D341Med (cell line): ENCODE data around the gene SNRNP35.
"Not testable (repeated sequence)": the region's sequence is repeated elsewhere in the genome, so short reads cannot be mapped to it uniquely, and the experiment has no call there.

Source experiments
- DNase-seq: peaks from one replicate; pipeline ENCODE4 v3.0.0; 2012; ENCODE audit warnings: low spot score

SNRNP35 gene

GRCh38 chr12:123457980-123458779 is at the start of gene SNRNP35:
Gene SNRNP35 (plus strand): TSS chr12:123458139. CDS start chr12:123465541, 7,402 bp downstream.
- DNase-seq, result peak; percentile 82

- DNase-seq, result not testable (repeated sequence)
Observed at GRCh38 chr12:123408619-123409018, 49.3 kb upstream of the SNRNP35 start.

- DNase-seq, result not testable (repeated sequence)
Observed at GRCh38 chr12:123409284-123410040, 48.5 kb upstream of the SNRNP35 start.

GRCh38 chr12:123410041-123410412 is 47.9 kb upstream of the SNRNP35 start:
- DNase-seq, result no peak

- no peak for DNase-seq
Observed at GRCh38 chr12:123421314-123421713, 36.6 kb upstream of the SNRNP35 start.

- DNase-seq, result no peak
Observed at GRCh38 chr12:123427036-123427769, 30.7 kb upstream of the SNRNP35 start.

GRCh38 chr12:123428591-123428990 is 29.3 kb upstream of the SNRNP35 start:
- no peak for DNase-seq

GRCh38 chr12:123429101-123429500 is 28.8 kb upstream of the SNRNP35 start:
- DNase-seq, result not testable (repeated sequence)

GRCh38 chr12:123431951-123432817 is 25.8 kb upstream of the SNRNP35 start:
- DNase-seq, result not testable (repeated sequence)

- no peak for DNase-seq
Observed at GRCh38 chr12:123433615-123434014, 24.3 kb upstream of the SNRNP35 start.

- no peak for DNase-seq
Observed at GRCh38 chr12:123435636-123436016, 22.3 kb upstream of the SNRNP35 start.

- peak; percentile 88 for DNase-seq
Observed at GRCh38 chr12:123436017-123436964, 21.6 kb upstream of the SNRNP35 start, which contains the start of gene RILPL2. Gene RILPL2 (minus strand): TSS chr12:123436684. CDS start chr12:123436420, 264 bp downstream.

- DNase-seq, result no peak
Observed at GRCh38 chr12:123441523-123442164, 16.3 kb upstream of the SNRNP35 start.

- DNase-seq, result no peak
Observed at GRCh38 chr12:123442774-123443173, 15.2 kb upstream of the SNRNP35 start.

- DNase-seq, result no peak
Observed at GRCh38 chr12:123444092-123445026, 13.6 kb upstream of the SNRNP35 start.

GRCh38 chr12:123445388-123446332 is 12.3 kb upstream of the SNRNP35 start:
- DNase-seq, result no peak

- no peak for DNase-seq
Observed at GRCh38 chr12:123446333-123446713, 11.6 kb upstream of the SNRNP35 start.
